GM18861 (cell line): ENCODE measurements around the gene NEK5.
"Not testable (repeated sequence)": the region's sequence is repeated elsewhere in the genome, so short reads cannot be mapped to it uniquely, and the experiment has no call there.

Experiments
- ATAC-seq: cut with Tn5 transposase; IDR thresholded peaks from one replicate; pipeline ENCODE4 v1.9.1; 2021; ENCODE audit not compliant: unreplicated experiment

NEK5 gene

GRCh38 chr13:52137489-52137888 lies 8.6 kb upstream of the NEK5 start:
- no peak for ATAC-seq

- no peak for ATAC-seq
Measured at GRCh38 chr13:52136763-52137162, 7.9 kb upstream of the NEK5 start.

GRCh38 chr13:52130641-52131040 lies 1.8 kb upstream of the NEK5 start:
- no peak for ATAC-seq

- ATAC-seq: no peak
Measured at GRCh38 chr13:52127783-52128702, 830 bp downstream of the NEK5 start.

- ATAC-seq: no peak
Measured at GRCh38 chr13:52127378-52127777, 1.5 kb downstream of the NEK5 start.

GRCh38 chr13:52125547-52125946 lies 3.3 kb downstream of the NEK5 start:
- no peak for ATAC-seq

GRCh38 chr13:52118595-52118994 lies 10.3 kb downstream of the NEK5 start:
- ATAC-seq: no peak

- ATAC-seq: no peak
Measured at GRCh38 chr13:52118095-52118494, 10.8 kb downstream of the NEK5 start.

GRCh38 chr13:52112591-52112990 lies 16.3 kb downstream of the NEK5 start:
- ATAC-seq: no peak

- ATAC-seq: no peak
Measured at GRCh38 chr13:52109116-52109670, 19.7 kb downstream of the NEK5 start.

- no peak for ATAC-seq
Measured at GRCh38 chr13:52105841-52106240, 23.0 kb downstream of the NEK5 start.

- ATAC-seq: no peak
Measured at GRCh38 chr13:52104624-52105023, 24.2 kb downstream of the NEK5 start.

GRCh38 chr13:52103386-52103785 lies 25.5 kb downstream of the NEK5 start:
- no peak for ATAC-seq

- not testable (repeated sequence) for ATAC-seq
Measured at GRCh38 chr13:52102423-52102822, 26.4 kb downstream of the NEK5 start.

GRCh38 chr13:52097197-52097596 lies 31.7 kb downstream of the NEK5 start:
- ATAC-seq: no peak

GRCh38 chr13:52096748-52097147 lies 32.1 kb downstream of the NEK5 start:
- no peak for ATAC-seq

- ATAC-seq: no peak
Measured at GRCh38 chr13:52096062-52096461, 32.8 kb downstream of the NEK5 start.

- ATAC-seq: no peak
Measured at GRCh38 chr13:52092087-52092486, 36.8 kb downstream of the NEK5 start.

- no peak for ATAC-seq
Measured at GRCh38 chr13:52091473-52091872, 37.4 kb downstream of the NEK5 start.

- no peak for ATAC-seq
Measured at GRCh38 chr13:52085421-52085820, 43.5 kb downstream of the NEK5 start.

GRCh38 chr13:52084981-52085380 lies 43.9 kb downstream of the NEK5 start:
- not testable (repeated sequence) for ATAC-seq

- no peak for ATAC-seq
Measured at GRCh38 chr13:52082601-52083000, 46.3 kb downstream of the NEK5 start.
